ENCODE data around the gene ACKR1.

The ACKR1 gene

DNA sequence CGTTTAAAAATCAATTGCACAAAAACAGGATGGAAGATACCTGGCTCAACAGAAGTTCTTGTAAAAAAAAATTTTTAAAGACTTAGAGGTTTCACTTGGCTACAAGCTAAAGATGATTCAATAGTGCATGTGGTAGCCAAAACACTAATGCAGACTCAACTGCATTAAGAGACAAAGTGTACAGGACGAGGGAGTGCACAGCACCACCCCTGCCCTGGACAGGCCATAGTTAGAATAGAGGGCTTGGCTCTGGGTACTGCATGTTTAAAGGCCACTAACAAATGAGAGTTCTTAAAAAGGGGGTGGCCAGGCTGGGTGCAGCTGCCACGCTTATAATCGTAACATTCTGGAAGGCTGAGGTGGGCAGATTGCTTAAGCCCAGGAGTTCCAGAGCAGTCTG, 7.9 kb downstream of the ACKR1 start:
- Histone ChIP-seq H2BK120ac (ENCODE audit: low read depth, low read length) (no peak overlapping the region), H3K4me2 (ENCODE audit: low read length, poor library complexity, severe bottlenecking) (no peak overlapping the region), H3K18ac (ENCODE audit: low read depth in 1 of 2, low read length in 2 of 2) (no peak overlapping the region), H2BK12ac (ENCODE audit: low read length in 2 of 2) (no peak overlapping the region), H3K4ac (ENCODE audit: low read depth in 1 of 2, low read length in 2 of 2) (no peak overlapping the region), H3K4me3 (ENCODE audit: insufficient read depth in 1 of 2, low read depth in 1 of 2, low read length in 2 of 2) (no peak overlapping the region), H3K4me1 (ENCODE audit: control insufficient read depth, insufficient read depth, low read depth, low read length) (no peaks in the 10 kb centered on the region), H2AK5ac (ENCODE audit: low read length, severe bottlenecking) (no peak overlapping the region), H4K91ac (ENCODE audit: low read length) (no peak overlapping the region), H3K9ac (ENCODE audit: low read length) (no peak overlapping the region), H3K27me3 (ENCODE audit: control insufficient read depth in 1 of 2, insufficient read depth in 1 of 2, low read length in 2 of 2) (peaks cover 20 to 69% of the 10 kb centered on the region in 2 experiments), H3K36me3 (ENCODE audit: control insufficient read depth in 1 of 2, insufficient read depth in 2 of 2, low read depth in 1 of 2, low read length in 2 of 2) (no peaks in the 10 kb centered on the region), H3K14ac (ENCODE audit: low read length in 2 of 2) (no peak overlapping the region), H3K9me3 (ENCODE audit: control insufficient read depth, low read length) (no peaks in the 10 kb centered on the region), H4K8ac (ENCODE audit: low read length) (no peak overlapping the region), H3K23ac (ENCODE audit: low read length in 2 of 2) (no peak overlapping the region), H2BK5ac (ENCODE audit: low read depth, low read length, poor library complexity, severe bottlenecking) (no peak overlapping the region), H2AFZ (ENCODE audit: low read depth, low read length) (no peak overlapping the region), H3K79me1 (replicated peaks; ENCODE audit: low read length, poor library complexity, severe bottlenecking) (no peaks in the 10 kb centered on the region), H3K27ac (ENCODE audit: low read length, poor library complexity, severe bottlenecking) (no peak overlapping the region), H2BK15ac (ENCODE audit: low read depth, poor library complexity, severe bottlenecking) (no peak overlapping the region)
- DNase-seq, result no peak
- 79% methylated on average over 3 of the region's 4 CpGs for WGBS

DNA sequence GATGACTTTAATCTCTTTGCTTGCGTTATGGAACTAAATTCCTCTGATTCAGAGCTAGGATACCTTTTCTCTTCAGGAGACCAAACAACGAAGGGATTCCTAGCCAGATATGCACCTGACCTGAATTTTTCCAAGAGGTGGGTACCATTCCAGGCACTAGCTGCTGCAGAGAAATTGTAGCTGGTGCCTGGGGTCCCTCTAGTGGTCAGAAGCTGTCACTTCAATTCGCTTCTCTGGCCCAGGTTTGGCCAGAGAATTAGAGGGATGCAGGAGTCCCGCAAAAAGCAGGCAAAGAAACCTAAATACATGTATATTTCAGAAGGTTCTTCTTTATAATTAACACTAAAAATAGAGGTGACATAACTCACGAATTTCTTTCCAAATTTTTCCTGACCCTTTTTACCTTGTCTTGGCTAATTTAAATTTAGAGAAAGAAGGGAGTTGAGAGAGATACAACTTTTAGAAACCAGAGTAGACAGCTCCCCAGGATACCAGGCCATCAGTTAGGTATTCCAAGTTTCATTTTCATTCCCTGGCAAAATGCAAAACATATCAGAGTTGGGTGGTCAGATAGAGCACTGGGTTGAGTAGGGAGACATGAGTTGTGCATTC, 9.6 kb downstream of the ACKR1 start:
- H3K4ac ChIP-seq (ENCODE audit: low read depth in 1 of 2, low read length in 2 of 2), result no peak overlapping the region
- H3K9ac ChIP-seq (ENCODE audit: low read length), result no peak overlapping the region
- H3K23ac ChIP-seq (ENCODE audit: low read length in 2 of 2), result no peak overlapping the region
- H3K4me3 ChIP-seq (ENCODE audit: insufficient read depth in 1 of 2, low read depth in 1 of 2, low read length in 2 of 2), result no peak overlapping the region
- peaks cover 15 to 66% of the 10 kb centered on the region in 2 experiments for H3K27me3 ChIP-seq (ENCODE audit: control insufficient read depth in 1 of 2, insufficient read depth in 1 of 2, low read length in 2 of 2)
- H2BK12ac ChIP-seq (ENCODE audit: low read length in 2 of 2), result no peak overlapping the region
- H2AFZ ChIP-seq (ENCODE audit: low read depth, low read length), result no peak overlapping the region
- H2BK15ac ChIP-seq (ENCODE audit: low read depth, poor library complexity, severe bottlenecking), result no peak overlapping the region
- no peak overlapping the region for H3K14ac ChIP-seq (ENCODE audit: low read length in 2 of 2)
- peak; percentile 36 for DNase-seq
- H2AK5ac ChIP-seq (ENCODE audit: low read length, severe bottlenecking), result no peak overlapping the region
- H2BK120ac ChIP-seq (ENCODE audit: low read depth, low read length), result no peak overlapping the region
- no peaks in the 10 kb centered on the region for H3K4me1 ChIP-seq (ENCODE audit: control insufficient read depth, insufficient read depth, low read depth, low read length)
- H3K36me3 ChIP-seq (ENCODE audit: control insufficient read depth in 1 of 2, insufficient read depth in 2 of 2, low read depth in 1 of 2, low read length in 2 of 2), result no peaks in the 10 kb centered on the region
- H4K8ac ChIP-seq (ENCODE audit: low read length), result no peak overlapping the region
- no peak overlapping the region for H3K18ac ChIP-seq (ENCODE audit: low read depth in 1 of 2, low read length in 2 of 2)
- no peak overlapping the region for H3K27ac ChIP-seq (ENCODE audit: low read length, poor library complexity, severe bottlenecking)
- H3K9me3 ChIP-seq (ENCODE audit: control insufficient read depth, low read length), result no peaks in the 10 kb centered on the region
- no peak overlapping the region for H4K91ac ChIP-seq (ENCODE audit: low read length)
- no peak overlapping the region for H3K4me2 ChIP-seq (ENCODE audit: low read length, poor library complexity, severe bottlenecking)
- no peaks in the 10 kb centered on the region for H3K79me1 ChIP-seq (replicated peaks; ENCODE audit: low read length, poor library complexity, severe bottlenecking)
- 5% methylated on average over 2 of the region's 5 CpGs for WGBS
- no peak overlapping the region for H2BK5ac ChIP-seq (ENCODE audit: low read depth, low read length, poor library complexity, severe bottlenecking)

DNA sequence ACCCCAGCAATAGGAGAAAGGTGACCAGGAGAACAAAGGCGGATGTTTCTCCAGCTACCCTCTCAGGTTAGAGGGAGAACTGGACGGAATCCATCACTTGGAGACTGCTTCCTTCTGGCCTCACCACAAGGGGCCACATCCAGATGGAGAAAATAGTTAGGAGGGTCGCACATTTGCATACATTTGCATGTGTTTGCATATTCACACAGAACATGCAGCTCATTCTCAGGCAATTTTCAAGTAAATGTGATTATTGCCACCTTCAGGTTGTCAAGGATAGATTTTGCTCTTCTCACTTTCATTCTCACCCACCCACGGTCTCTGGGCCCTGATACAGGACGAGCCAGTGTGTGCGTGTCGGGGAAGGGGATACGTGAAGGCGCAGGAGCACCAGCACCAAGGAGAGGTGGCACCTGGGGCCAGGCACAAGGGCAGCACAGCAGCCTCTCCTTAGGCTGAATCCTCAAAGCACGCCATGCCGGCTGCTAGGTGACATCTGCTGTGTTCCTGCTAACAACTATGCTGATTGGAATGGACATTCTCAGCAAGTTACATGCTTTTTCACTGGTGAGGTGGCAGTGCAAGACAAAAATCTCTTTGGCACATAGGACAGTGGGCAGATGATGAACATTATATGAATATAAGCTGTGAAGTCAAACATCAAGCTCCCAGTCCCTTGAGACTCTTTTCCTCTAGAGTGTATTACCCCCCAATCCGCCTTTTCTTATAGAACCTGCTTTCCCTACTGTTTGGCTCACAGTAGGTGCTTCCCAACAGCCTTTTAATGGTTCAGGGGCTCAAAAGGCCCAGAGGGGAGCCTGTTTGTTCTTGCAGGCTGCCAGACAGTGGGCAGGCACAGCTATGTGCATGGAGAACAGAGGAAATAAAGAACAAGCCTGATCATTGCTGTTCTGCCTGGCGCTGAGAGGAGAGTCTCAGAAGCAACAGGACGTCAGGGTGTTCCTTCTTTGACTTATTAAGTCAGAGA, 14.3 kb downstream of the ACKR1 start:
- no peak overlapping the region for H2BK15ac ChIP-seq (ENCODE audit: low read depth, poor library complexity, severe bottlenecking)
- H4K8ac ChIP-seq (ENCODE audit: low read length), result no peak overlapping the region
- H2BK5ac ChIP-seq (ENCODE audit: low read depth, low read length, poor library complexity, severe bottlenecking), result no peak overlapping the region
- H2BK12ac ChIP-seq (ENCODE audit: low read length in 2 of 2), result no peak overlapping the region
- H2BK120ac ChIP-seq (ENCODE audit: low read depth, low read length), result no peak overlapping the region
- no peaks in the 10 kb centered on the region for H3K9me3 ChIP-seq (ENCODE audit: control insufficient read depth, low read length)
- H3K4me1 ChIP-seq (ENCODE audit: control insufficient read depth, insufficient read depth, low read depth, low read length), result no peaks in the 10 kb centered on the region
- no peak overlapping the region for H3K4ac ChIP-seq (ENCODE audit: low read depth in 1 of 2, low read length in 2 of 2)
- H2AFZ ChIP-seq (ENCODE audit: low read depth, low read length), result no peak overlapping the region
- H3K27me3 ChIP-seq (ENCODE audit: control insufficient read depth in 1 of 2, insufficient read depth in 1 of 2, low read length in 2 of 2), result peaks cover 17 to 46% of the 10 kb centered on the region in 2 experiments
- H4K91ac ChIP-seq (ENCODE audit: low read length), result no peak overlapping the region
- DNase-seq, result no peak
- H3K23ac ChIP-seq (ENCODE audit: low read length in 2 of 2), result no peak overlapping the region
- no peak overlapping the region for H3K4me3 ChIP-seq (ENCODE audit: insufficient read depth in 1 of 2, low read depth in 1 of 2, low read length in 2 of 2)
- H3K27ac ChIP-seq (ENCODE audit: low read length, poor library complexity, severe bottlenecking), result no peak overlapping the region
- no peak overlapping the region for H3K18ac ChIP-seq (ENCODE audit: low read depth in 1 of 2, low read length in 2 of 2)
- H3K36me3 ChIP-seq (ENCODE audit: control insufficient read depth in 1 of 2, insufficient read depth in 2 of 2, low read depth in 1 of 2, low read length in 2 of 2), result no peaks in the 10 kb centered on the region
- H3K9ac ChIP-seq (ENCODE audit: low read length), result no peak overlapping the region
- H2AK5ac ChIP-seq (ENCODE audit: low read length, severe bottlenecking), result no peak overlapping the region
- no peak overlapping the region for H3K4me2 ChIP-seq (ENCODE audit: low read length, poor library complexity, severe bottlenecking)
- H3K79me1 ChIP-seq (replicated peaks; ENCODE audit: low read length, poor library complexity, severe bottlenecking), result no peaks in the 10 kb centered on the region
- WGBS, result 59% methylated on average over 14 of the region's 14 CpGs
- H3K14ac ChIP-seq (ENCODE audit: low read length in 2 of 2), result no peak overlapping the region

DNA sequence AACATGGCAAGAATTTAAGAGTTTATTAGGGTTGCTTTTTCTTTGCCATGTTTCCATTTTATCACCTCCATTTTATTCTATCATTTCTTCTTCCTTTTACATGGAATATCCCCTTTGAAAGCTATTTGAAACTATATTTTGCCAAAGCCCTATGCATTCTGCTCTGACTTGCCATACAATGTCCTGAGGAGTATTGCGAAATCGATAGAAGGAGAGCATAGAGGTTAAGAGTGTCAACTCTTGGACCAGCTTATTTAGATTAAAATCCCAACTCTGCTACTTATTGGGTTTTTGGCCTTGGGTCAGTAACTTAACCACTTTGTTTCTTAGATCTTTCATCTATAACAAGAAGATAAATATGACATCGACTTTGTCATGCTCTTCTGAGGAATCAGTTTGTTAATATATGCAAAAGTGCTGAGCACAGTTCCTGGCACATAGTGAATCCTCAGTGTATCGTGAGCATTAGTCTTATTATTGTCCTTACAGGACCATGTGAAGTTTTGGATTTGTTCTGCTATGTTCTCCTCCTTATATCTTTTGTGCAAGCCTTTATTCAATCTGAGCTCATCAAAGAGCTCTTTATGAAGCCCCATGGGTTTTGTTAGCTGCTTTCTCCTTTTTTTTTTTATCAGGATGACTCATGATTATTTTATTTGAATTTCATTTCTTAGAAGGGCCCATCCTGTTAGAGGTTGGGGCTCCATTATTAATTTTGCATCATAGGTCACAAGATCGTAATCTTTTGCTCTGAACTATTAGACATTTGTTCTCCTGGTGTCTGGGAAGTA, 17.6 kb downstream of the ACKR1 start:
- no peak for DNase-seq
- Histone ChIP-seq H3K18ac (ENCODE audit: low read depth in 1 of 2, low read length in 2 of 2) (no peak overlapping the region), H3K9ac (ENCODE audit: low read length) (no peak overlapping the region), H2AFZ (ENCODE audit: low read depth, low read length) (no peak overlapping the region), H3K4me1 (ENCODE audit: control insufficient read depth, insufficient read depth, low read depth, low read length) (no peaks in the 10 kb centered on the region), H3K4me2 (ENCODE audit: low read length, poor library complexity, severe bottlenecking) (no peak overlapping the region), H2BK120ac (ENCODE audit: low read depth, low read length) (no peak overlapping the region), H4K8ac (ENCODE audit: low read length) (no peak overlapping the region), H2AK5ac (ENCODE audit: low read length, severe bottlenecking) (no peak overlapping the region), H3K27me3 (ENCODE audit: control insufficient read depth in 1 of 2, insufficient read depth in 1 of 2, low read length in 2 of 2) (peaks cover 12 to 20% of the 10 kb centered on the region in 2 experiments), H4K91ac (ENCODE audit: low read length) (no peak overlapping the region), H2BK12ac (ENCODE audit: low read length in 2 of 2) (no peak overlapping the region), H3K14ac (ENCODE audit: low read length in 2 of 2) (no peak overlapping the region), H2BK15ac (ENCODE audit: low read depth, poor library complexity, severe bottlenecking) (no peak overlapping the region), H3K4me3 (ENCODE audit: insufficient read depth in 1 of 2, low read depth in 1 of 2, low read length in 2 of 2) (no peak overlapping the region), H3K36me3 (ENCODE audit: control insufficient read depth in 1 of 2, insufficient read depth in 2 of 2, low read depth in 1 of 2, low read length in 2 of 2) (no peaks in the 10 kb centered on the region), H3K79me1 (replicated peaks; ENCODE audit: low read length, poor library complexity, severe bottlenecking) (no peaks in the 10 kb centered on the region), H3K23ac (ENCODE audit: low read length in 2 of 2) (no peak overlapping the region), H3K9me3 (ENCODE audit: control insufficient read depth, low read length) (no peaks in the 10 kb centered on the region), H3K27ac (ENCODE audit: low read length, poor library complexity, severe bottlenecking) (no peak overlapping the region), H3K4ac (ENCODE audit: low read depth in 1 of 2, low read length in 2 of 2) (no peak overlapping the region), H2BK5ac (ENCODE audit: low read depth, low read length, poor library complexity, severe bottlenecking) (no peak overlapping the region)
- WGBS, result 83% methylated on average over 4 of the region's 5 CpGs

All from mesenchymal stem cell (in vitro differentiated cells and primary cell).